ENCODE data around the gene CRIP1. TPM values are rescaled to one million over a fixed set of nuclear protein-coding genes. Genes with fewer than 3 reads are reported as not detected.

The CRIP1 gene
- total RNA-seq, 1 donor from 2014 or later, result 7.6 TPM

DNA sequence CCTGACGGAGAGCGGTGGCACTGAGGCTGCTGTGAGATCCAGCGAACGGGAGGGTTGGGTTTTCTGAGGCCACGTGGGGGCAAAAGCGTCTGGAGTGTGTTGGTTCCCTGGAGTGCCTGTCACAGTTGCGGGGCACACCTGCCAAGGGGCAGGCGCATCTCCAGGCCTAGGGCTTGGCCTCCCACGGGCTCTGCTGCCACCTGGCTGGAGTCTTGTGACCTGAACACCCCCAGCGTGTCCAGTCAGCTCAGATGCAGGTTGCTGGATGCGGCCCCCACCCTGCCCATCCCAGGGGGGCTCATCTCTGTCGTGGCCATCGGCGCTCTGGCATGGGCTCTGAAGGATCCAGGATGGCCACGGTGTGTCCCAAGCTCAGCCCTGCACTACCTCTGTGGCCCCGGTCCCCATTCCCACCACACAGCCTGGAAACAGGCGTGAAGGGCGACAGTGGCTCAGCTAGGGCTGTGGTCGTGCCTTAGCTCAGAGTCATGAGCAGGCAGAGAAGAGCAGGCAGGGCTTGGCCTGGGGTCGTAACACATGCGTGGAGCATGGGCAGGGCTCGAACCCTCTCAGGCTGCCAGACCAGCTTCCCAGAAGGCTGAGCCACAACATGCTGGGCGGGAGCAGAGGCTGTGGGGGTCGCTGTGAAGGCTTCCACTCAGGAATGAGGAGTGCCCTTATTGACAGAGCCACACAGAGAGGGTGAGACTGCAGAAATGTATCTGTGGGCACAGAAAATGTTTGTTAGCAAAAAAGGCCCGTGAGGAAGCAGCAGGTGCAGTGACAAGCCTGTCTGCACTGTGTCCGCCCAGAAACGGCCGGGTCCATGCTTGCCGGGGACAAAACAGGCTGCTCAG, 35.6 kb upstream of the CRIP1 start:
- no peaks in the 10 kb centered on the region for H3K9me3 ChIP-seq
- no peak for DNase-seq (ENCODE audit: extremely low spot score in 2 of 2)
- TF ChIP-seq POLR2A (IDR thresholded peaks at IDR 0.05) (no peak), POLR2AphosphoS5 (IDR thresholded peaks at IDR 0.05; ENCODE audit: insufficient read depth in 1 of 2, low read depth in 1 of 2) (no peak)
- TF ChIP-seq, protein P1, sequence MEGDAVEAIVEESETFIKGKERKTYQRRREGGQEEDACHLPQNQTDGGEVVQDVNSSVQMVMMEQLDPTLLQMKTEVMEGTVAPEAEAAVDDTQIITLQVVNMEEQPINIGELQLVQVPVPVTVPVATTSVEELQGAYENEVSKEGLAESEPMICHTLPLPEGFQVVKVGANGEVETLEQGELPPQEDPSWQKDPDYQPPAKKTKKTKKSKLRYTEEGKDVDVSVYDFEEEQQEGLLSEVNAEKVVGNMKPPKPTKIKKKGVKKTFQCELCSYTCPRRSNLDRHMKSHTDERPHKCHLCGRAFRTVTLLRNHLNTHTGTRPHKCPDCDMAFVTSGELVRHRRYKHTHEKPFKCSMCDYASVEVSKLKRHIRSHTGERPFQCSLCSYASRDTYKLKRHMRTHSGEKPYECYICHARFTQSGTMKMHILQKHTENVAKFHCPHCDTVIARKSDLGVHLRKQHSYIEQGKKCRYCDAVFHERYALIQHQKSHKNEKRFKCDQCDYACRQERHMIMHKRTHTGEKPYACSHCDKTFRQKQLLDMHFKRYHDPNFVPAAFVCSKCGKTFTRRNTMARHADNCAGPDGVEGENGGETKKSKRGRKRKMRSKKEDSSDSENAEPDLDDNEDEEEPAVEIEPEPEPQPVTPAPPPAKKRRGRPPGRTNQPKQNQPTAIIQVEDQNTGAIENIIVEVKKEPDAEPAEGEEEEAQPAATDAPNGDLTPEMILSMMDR (IDR thresholded peaks at IDR 0.05), result no peak
- H3K27ac ChIP-seq, result no peak overlapping the region
- H3K27me3 ChIP-seq, result no peaks in the 10 kb centered on the region
- no peak overlapping the region for H3K4me3 ChIP-seq
- intact Hi-C loops (cut with DNase I), result no loop called here
- peaks cover 12% of the 10 kb centered on the region for H3K4me1 ChIP-seq
- peaks cover 0 to 43% of the 10 kb centered on the region in 2 donors for H3K36me3 ChIP-seq

DNA sequence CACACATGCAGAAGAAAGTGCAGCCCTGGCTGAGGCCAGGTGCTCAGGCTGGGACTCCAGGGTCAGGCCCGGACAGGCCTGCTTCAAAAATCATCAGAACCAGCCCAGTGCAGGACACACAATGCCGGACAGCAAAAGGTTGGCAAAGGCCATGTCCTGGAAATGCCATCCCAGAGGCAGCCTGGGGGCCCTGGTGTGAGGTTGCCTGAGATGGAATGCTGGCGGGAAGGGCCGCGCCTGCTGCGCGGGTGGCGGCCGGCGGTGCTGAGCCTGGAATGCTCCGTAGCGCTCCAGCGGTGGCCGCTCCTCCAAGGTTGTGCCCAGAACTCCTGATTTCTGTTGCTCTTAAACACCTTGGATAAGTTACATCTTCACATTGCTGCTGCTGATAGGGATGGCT, 33.7 kb upstream of the CRIP1 start:
- intact Hi-C loops (cut with DNase I), result no loop called here
- H3K36me3 ChIP-seq, result peaks cover 0 to 52% of the 10 kb centered on the region in 2 donors

DNA sequence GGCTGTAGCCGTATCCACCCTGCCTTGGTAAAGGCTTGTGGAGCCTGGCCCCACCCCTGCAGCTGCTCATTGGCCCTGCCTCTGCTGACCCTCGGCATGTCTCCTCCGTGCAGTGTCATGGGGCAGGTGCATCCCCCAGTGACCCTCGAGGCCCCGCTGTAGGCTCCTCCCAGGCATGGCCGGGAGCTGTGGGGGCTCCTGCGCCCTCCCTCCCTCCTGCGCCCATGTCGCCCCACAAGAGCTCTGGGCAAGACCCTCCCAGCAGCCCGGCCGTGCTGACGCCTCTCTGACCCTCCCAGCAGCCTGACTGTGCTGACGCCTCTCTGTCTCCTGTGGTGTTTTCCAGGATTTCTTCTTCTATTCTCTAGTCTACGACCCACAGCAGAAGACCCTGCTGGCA, 32.8 kb upstream of the CRIP1 start:
- TF ChIP-seq POLR2A (IDR thresholded peaks at IDR 0.05), result no peak
- TF ChIP-seq POLR2AphosphoS5 (IDR thresholded peaks at IDR 0.05; ENCODE audit: insufficient read depth in 1 of 2, low read depth in 1 of 2), result no peak
- TF ChIP-seq, protein P1 (IDR thresholded peaks at IDR 0.05), result no peak

More for the DNA sequence above, 33.7 kb upstream of the CRIP1 start:
- no peak overlapping the region for H3K27ac ChIP-seq
- no peak for DNase-seq (ENCODE audit: extremely low spot score in 2 of 2)
- no peak overlapping the region for H3K4me3 ChIP-seq
- H3K4me1 ChIP-seq, result peaks cover 12% of the 10 kb centered on the region
- no peaks in the 10 kb centered on the region for H3K9me3 ChIP-seq
- no peaks in the 10 kb centered on the region for H3K27me3 ChIP-seq
- TF ChIP-seq POLR2A (IDR thresholded peaks at IDR 0.05) (no peak), POLR2AphosphoS5 (IDR thresholded peaks at IDR 0.05; ENCODE audit: insufficient read depth in 1 of 2, low read depth in 1 of 2) (no peak)
- TF ChIP-seq, protein P1 (IDR thresholded peaks at IDR 0.05), result no peak

DNA sequence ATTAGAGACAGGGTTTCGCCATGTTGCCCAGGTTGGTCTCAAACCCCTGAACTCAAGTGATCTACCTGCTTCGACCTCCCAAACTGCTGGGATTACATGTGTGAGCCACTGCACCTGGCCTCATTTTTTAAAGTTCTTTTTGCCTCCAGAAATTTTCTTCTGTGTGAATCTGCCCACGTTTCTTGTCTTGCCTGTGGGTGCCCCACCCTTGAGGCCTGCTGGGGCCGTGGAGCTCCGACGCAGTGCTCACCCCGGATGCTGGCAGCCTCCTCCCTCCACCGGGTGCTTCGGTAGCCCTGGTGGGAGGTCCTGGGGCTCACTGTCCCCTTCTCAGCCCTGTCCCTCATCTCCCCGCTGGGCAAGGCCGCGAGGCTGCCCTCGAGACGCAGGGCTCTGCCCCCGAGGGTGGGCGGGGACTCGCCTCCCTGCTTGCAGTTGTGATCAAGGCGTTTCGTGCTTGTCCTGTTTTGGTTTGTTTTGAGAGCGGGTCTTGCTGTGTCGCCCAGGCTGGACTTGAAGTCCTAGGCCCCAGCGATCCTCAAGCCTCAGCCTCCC, 31.5 kb upstream of the CRIP1 start:
- Histone ChIP-seq H3K27ac (no peak overlapping the region), H3K36me3 (peaks cover 0 to 48% of the 10 kb centered on the region in 2 donors), H3K9me3 (no peaks in the 10 kb centered on the region), H3K4me3 (no peak overlapping the region), H3K4me1 (no peaks in the 10 kb centered on the region), H3K27me3 (no peaks in the 10 kb centered on the region)
- no peak for DNase-seq (ENCODE audit: extremely low spot score in 2 of 2)
- intact Hi-C loops (cut with DNase I), result no loop called here
- TF ChIP-seq, protein P1 (IDR thresholded peaks at IDR 0.05), result no peak
- TF ChIP-seq POLR2AphosphoS5 (IDR thresholded peaks at IDR 0.05; ENCODE audit: insufficient read depth in 1 of 2, low read depth in 1 of 2) (no peak), POLR2A (IDR thresholded peaks at IDR 0.05) (no peak)

More for the DNA sequence above, 32.8 kb upstream of the CRIP1 start:
- intact Hi-C loops (cut with DNase I), result no loop called here
- no peak overlapping the region for H3K4me3 ChIP-seq
- H3K4me1 ChIP-seq, result peaks cover 5% of the 10 kb centered on the region
- no peak overlapping the region for H3K27ac ChIP-seq
- no peaks in the 10 kb centered on the region for H3K9me3 ChIP-seq
- H3K36me3 ChIP-seq, result peaks cover 0 to 52% of the 10 kb centered on the region in 2 donors
- no peaks in the 10 kb centered on the region for H3K27me3 ChIP-seq
- DNase-seq (ENCODE audit: extremely low spot score in 2 of 2), result no peak

Data from vagina (tissue), 2 donors.